ENCODE data around the gene IMPDH2. TPM values are rescaled to one million over a fixed set of nuclear protein-coding genes. Genes with fewer than 3 reads are reported as not detected.

Gene IMPDH2
- 133 TPM for total RNA-seq

DNA sequence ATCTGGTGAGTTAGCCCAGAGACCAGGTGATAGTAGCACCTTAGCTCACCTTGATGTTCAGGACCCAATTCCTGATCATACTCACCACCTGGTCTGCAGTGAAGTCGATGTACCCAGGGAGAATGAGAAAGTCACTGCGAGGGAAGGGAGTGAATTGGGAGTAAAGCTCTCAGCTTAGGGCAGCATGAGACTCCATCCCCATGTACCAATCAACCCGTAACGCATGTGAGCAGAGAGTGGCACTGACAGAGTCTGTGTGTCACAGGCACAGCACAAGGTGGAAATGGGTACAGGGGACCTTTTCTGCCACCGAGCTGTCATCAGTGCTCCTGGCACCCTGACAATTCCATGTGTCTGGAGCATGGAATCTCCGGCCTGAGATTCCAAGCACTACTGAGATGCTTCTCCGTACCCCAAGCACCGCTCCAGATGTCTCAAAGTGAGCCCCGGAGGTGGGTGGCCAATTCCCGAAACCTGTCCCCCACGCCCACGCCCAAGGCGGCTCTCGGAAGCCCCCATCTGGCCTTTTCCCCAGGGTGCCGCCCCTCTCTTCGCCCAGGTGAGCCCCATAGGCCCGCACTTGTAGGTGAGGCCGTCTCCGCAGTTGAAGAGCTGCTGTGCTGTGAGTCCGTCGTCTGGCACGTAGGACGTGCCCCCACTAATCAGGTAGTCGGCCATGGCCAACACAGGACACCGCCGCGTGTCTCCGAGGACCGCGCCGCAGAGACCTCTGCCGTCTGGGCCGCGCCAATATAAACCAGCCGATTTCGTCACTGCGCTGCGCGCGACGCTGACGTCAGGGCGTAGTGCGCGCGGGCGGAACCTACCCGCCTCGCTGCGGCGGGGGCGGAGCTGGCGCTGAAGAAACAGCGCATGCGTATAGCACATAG lies at the start of gene IMPDH2:
Gene IMPDH2, minus strand, starts transcription at position 726 of the 890 bp plus-strand sequence. Its CDS starts 48 bp downstream, at position 678.

DNA sequence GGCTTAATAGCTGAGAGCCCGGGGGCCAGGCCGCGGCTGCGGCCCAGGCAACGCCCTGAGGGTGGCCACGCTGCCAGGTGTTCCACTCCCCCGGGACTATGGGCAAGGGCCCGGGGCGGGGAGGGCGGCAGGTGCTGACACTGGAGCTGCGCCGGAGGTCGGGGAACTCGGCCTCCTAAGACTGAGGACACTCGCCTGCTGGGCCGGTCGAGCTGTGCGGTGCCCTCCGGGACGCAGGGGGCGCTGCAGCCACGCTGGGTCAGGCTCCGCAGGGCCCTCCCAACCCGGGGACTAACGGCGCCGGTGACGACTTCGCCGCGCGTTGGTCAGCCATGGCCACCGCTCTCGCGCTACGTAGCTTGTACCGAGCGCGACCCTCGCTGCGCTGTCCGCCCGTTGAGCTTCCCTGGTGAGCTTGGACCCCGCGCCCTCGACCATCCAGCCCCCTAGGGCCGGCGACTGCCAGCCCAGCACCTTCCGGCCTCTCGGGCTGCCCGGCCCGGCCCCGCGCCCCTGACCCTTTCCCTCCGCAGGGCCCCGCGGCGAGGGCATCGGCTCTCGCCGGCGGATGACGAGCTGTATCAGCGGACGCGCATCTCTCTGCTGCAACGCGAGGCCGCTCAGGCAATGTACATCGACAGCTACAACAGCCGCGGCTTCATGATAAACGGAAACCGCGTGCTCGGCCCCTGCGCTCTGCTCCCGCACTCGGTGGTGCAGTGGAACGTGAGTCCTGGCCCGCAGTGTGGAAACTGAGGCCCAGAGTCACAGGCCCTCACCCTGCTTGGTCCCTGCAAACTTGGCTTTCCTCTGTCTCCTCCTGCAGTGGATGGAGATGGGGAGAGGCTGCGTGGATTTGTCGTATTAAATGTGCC lies 7.1 kb downstream of the IMPDH2 start, which contains the start of gene NDUFAF3:
Gene NDUFAF3, plus strand, starts transcription at position 309 of the 875 bp plus-strand sequence. Its CDS starts 24 bp downstream, at position 333.

DNA sequence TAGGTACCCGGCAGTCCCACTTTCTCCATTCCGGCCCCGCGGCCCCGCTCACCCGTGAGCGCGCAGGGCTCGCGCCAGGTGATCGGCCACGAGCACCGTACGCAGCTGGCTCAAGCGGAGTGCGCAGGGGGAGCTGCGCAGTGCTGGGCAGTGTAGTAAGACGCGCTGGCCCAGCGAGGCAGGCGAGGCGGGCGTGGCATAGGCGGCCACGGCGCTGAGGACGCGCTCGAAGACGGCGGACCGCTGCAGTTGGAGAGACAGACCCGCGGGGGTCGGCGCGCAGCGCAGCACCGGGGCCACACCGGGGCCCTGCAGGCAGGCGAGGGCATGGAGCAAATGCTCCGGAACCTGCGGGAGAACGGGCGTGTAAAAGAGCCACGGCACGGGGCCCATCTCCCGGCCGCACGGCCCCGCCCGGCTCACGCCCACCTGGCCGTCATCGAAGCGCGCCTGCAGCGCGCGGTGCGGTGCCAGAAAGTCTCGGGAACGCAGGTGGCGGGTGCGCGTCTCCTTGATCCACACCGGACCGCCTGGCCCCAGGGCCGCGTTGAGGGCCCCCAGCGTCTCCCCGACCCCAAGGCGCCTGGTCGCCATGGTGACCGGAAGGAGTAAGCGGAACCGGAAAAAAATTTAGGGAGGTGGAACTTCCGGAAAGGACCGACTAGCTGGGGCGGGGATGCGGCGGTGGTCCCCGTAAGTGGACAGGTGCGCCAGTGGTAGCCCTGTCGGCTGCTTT lies 11.1 kb downstream of the IMPDH2 start, which contains the start of gene DALRD3:
Gene DALRD3, minus strand, starts transcription at position 610 of the 736 bp plus-strand sequence. Its CDS starts 16 bp downstream, at position 594.

DNA sequence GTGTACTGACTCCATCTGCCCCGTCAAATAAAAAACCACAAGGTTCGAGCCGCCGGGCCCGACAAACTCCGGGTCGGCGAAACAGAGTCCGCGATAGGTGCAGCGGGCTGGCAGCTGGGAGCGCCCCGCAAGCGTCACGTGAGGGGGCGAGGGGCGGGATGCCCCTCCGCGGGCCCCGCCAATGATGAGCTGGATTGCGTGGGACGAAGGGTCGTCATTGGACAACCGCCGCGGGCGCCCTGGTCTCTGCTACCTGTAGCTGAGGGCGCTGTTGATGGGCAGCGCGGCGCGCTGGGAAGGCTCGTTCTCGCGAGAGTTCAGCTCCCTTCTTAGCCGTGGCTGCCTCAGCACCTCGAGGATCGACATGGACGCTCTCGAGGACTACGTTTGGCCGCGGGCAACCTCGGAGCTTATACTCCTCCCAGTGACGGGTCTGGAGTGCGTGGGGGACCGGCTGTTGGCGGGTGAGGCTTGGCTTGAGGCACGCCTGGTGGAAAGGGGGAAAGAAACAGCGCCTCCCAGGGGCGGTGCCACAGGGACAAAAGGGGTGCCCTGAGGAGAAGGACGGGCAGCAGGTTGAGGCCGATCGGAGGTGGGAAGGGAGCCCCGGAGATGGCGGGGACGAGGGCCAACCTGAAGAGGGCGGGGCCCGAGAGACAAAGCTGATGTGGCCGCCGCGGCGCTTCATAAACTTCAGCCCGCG lies 22.0 kb downstream of the IMPDH2 start, which contains the start of gene WDR6:
Gene WDR6, plus strand, starts transcription at position 324 of the 703 bp plus-strand sequence. Its CDS starts 41 bp downstream, at position 365.

DNA sequence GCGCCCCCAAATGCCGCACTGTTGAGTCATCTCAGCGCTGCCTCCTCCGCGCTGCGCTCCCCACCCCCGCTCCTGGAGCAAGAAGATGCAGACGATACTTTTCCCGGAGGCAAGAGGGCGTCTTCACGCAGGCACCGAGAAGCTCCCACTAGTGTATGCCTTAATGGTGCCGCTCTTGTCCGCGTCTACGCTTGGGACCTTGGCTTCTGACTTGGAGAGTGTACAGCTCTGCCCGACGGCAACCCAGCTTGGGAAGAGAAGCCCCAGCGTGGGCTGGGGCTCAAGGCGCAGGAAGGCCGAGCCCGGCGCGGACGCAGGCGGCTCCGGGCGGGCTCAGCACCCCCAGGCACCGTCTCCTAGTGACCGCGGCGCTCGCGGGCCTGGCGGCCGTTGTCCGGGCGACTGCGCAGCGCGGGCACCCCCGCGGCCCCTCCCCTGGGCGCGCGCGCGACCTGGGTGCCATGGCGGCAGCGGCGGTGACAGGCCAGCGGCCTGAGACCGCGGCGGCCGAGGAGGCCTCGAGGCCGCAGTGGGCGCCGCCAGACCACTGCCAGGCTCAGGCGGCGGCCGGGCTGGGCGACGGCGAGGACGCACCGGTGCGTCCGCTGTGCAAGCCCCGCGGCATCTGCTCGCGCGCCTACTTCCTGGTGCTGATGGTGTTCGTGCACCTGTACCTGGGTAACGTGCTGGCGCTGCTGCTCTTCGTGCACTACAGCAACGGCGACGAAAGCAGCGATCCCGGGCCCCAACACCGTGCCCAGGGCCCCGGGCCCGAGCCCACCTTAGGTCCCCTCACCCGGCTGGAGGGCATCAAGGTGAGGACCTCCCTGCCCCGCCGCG lies 39.2 kb downstream of the IMPDH2 start, which contains the start of gene P4HTM:
Gene P4HTM, plus strand, starts transcription at position 446 of the 840 bp plus-strand sequence. Its CDS starts 16 bp downstream, at position 462.

Small RNA genes within 50 kb of the gene (small RNA-seq; reads per million reads assigned to genes)
- gene MIR191 (ENCODE audit: low replicate concordance): 3,021 reads per million, percentile 99 among the genes with 10 or more reads in this experiment
- 73.6 reads per million, percentile 95 among the genes with 10 or more reads in this experiment for gene MIR425 (ENCODE audit: low replicate concordance)

Other genes starting within 250 kb of the IMPDH2 start
- gene PRKAR2A, start 181.5 kb downstream of the IMPDH2 start, total RNA-seq: 26.3 TPM
- 7.2 TPM for gene SLC25A20, start 130.5 kb downstream of the IMPDH2 start, total RNA-seq
- gene ARIH2, start 110.6 kb downstream of the IMPDH2 start, total RNA-seq: 120 TPM
- gene P4HTM, start 39.2 kb downstream of the IMPDH2 start, total RNA-seq: 78.3 TPM
- gene WDR6, start 22.0 kb downstream of the IMPDH2 start, total RNA-seq: 131 TPM
- gene DALRD3, start 10.8 kb downstream of the IMPDH2 start, total RNA-seq: 53.2 TPM
- gene NDUFAF3, start 7.3 kb downstream of the IMPDH2 start, total RNA-seq: 43.8 TPM
- 187 TPM for gene QRICH1, start 64.7 kb upstream of the IMPDH2 start, total RNA-seq
- gene QARS1, start 75.4 kb upstream of the IMPDH2 start, total RNA-seq: 170 TPM
- gene USP19, start 91.4 kb upstream of the IMPDH2 start, total RNA-seq: 63.9 TPM
- 69.2 TPM for gene LAMB2, start 103.7 kb upstream of the IMPDH2 start, total RNA-seq
- gene CCDC71, start 136.9 kb upstream of the IMPDH2 start, total RNA-seq: 24.7 TPM
- 11.0 TPM for gene KLHDC8B, start 142.2 kb upstream of the IMPDH2 start, total RNA-seq
- 8.5 TPM for gene C3orf62, start 247.8 kb upstream of the IMPDH2 start, total RNA-seq